ENCODE data around the gene PON3. TPM values are rescaled to one million over a fixed set of nuclear protein-coding genes. Genes with fewer than 3 reads are reported as not detected.

Gene PON3
- total RNA-seq, 1 experiment from 2014 or later: 1.2 TPM

- ATAC-seq (no peak), DNase-seq (ENCODE audit: low read depth, low spot score) (no peak)
- no peak overlapping the region for H3K27ac ChIP-seq (ENCODE audit: low read length)
- H3K27me3 ChIP-seq (ENCODE audit: control insufficient read depth, insufficient read depth, low read length): no peaks in the 10 kb centered on the region
- H3K4me1 ChIP-seq (ENCODE audit: control insufficient read depth, insufficient read depth, low read length): no peaks in the 10 kb centered on the region
- H3K36me3 ChIP-seq (ENCODE audit: control insufficient read depth, insufficient read depth, low read length): no peaks in the 10 kb centered on the region
- H3K4me3 ChIP-seq (ENCODE audit: low read depth in 2 of 2, low read length in 2 of 2): no peak overlapping the region
- TF ChIP-seq CTCF (IDR thresholded peaks at IDR 0.05) (no peak), SIN3A (IDR thresholded peaks at IDR 0.05; ENCODE audit: borderline replicate concordance, insufficient read depth, low read depth, low read length) (no peak), TCF7L2 (IDR thresholded peaks at IDR 0.05; ENCODE audit: low read depth, low read length) (no peak), POLR2AphosphoS5 (IDR thresholded peaks at IDR 0.05; ENCODE audit: low read depth, low read length) (no peak), REST (IDR thresholded peaks at IDR 0.05; ENCODE audit: insufficient read depth in 1 of 2, low read depth in 2 of 2, low read length in 1 of 2) (no peak)
- intact Hi-C loops (cut with micrococcal nuclease; ENCODE audit: unreplicated experiment) (no loop called here), in situ Hi-C loops (cut with HindIII; ENCODE audit: low pct_unique_long_range_greater_than_20kb, low sequenced_read_pairs) (no loop called here)
- no TSS peak for BruUV-seq (replicated peaks)
- CTCF ChIA-PET: no interaction called here
- H3K9me3 ChIP-seq (ENCODE audit: control insufficient read depth, insufficient read depth, low read depth, low read length): no peaks in the 10 kb centered on the region
- POLR2A ChIA-PET: no interaction called here
Measured at GRCh38 chr7:95441042-95441823, 45.1 kb upstream of the PON3 start.

GRCh38 chr7:95440394-95441038 lies 44.3 kb upstream of the PON3 start:
- no peak for TF ChIP-seq POLR2AphosphoS5 (IDR thresholded peaks at IDR 0.05; ENCODE audit: low read depth, low read length)
- intact Hi-C loops (cut with micrococcal nuclease; ENCODE audit: unreplicated experiment): no loop called here
- ChIA-PET POLR2A (no interaction called here), CTCF (no interaction called here)
- H3K36me3 ChIP-seq (ENCODE audit: control insufficient read depth, insufficient read depth, low read length): no peaks in the 10 kb centered on the region
- ATAC-seq (no peak), DNase-seq (ENCODE audit: low read depth, low spot score) (no peak)
- no peak overlapping the region for H3K4me3 ChIP-seq (ENCODE audit: low read depth in 2 of 2, low read length in 2 of 2)
- H3K27me3 ChIP-seq (ENCODE audit: control insufficient read depth, insufficient read depth, low read length): no peaks in the 10 kb centered on the region
- BruUV-seq (replicated peaks): no TSS peak
- in situ Hi-C loops (cut with HindIII; ENCODE audit: low pct_unique_long_range_greater_than_20kb, low sequenced_read_pairs): no loop called here
- no peaks in the 10 kb centered on the region for H3K9me3 ChIP-seq (ENCODE audit: control insufficient read depth, insufficient read depth, low read depth, low read length)
- H3K27ac ChIP-seq (ENCODE audit: low read length): no peak overlapping the region
- no peaks in the 10 kb centered on the region for H3K4me1 ChIP-seq (ENCODE audit: control insufficient read depth, insufficient read depth, low read length)

GRCh38 chr7:95436407-95436806 lies 40.2 kb upstream of the PON3 start:
- H3K27ac ChIP-seq (ENCODE audit: low read length): no peak overlapping the region
- no peak overlapping the region for H3K4me3 ChIP-seq (ENCODE audit: low read depth in 2 of 2, low read length in 2 of 2)
- ChIA-PET POLR2A (interaction anchor here (0.8 kb wide), 1 partner anchor 31 kb away, joined by 3 read pairs; no protein-coding TSS in a partner anchor), CTCF (no interaction called here)
- intact Hi-C loops (cut with micrococcal nuclease; ENCODE audit: unreplicated experiment): no loop called here
- H3K36me3 ChIP-seq (ENCODE audit: control insufficient read depth, insufficient read depth, low read length): no peaks in the 10 kb centered on the region; the same call in 1 of the 2 replicates
- H3K9me3 ChIP-seq (ENCODE audit: control insufficient read depth, insufficient read depth, low read depth, low read length): no peaks in the 10 kb centered on the region
- TF ChIP-seq SIN3A (IDR thresholded peaks at IDR 0.05; ENCODE audit: borderline replicate concordance, insufficient read depth, low read depth, low read length) (no peak), CTCF (IDR thresholded peaks at IDR 0.05) (no peak), REST (IDR thresholded peaks at IDR 0.05; ENCODE audit: insufficient read depth in 1 of 2, low read depth in 2 of 2, low read length in 1 of 2) (no peak), POLR2AphosphoS5 (IDR thresholded peaks at IDR 0.05; ENCODE audit: low read depth, low read length) (no peak), TCF7L2 (IDR thresholded peaks at IDR 0.05; ENCODE audit: low read depth, low read length) (no peak)
- BruUV-seq (replicated peaks): no TSS peak
- in situ Hi-C loops (cut with HindIII; ENCODE audit: low pct_unique_long_range_greater_than_20kb, low sequenced_read_pairs): no loop called here
- ATAC-seq (no peak), DNase-seq (ENCODE audit: low read depth, low spot score) (no peak)
- H3K4me1 ChIP-seq (ENCODE audit: control insufficient read depth, insufficient read depth, low read length): peaks cover 5% of the 10 kb centered on the region; the same call in 1 of the 2 replicates
- no peaks in the 10 kb centered on the region for H3K27me3 ChIP-seq (ENCODE audit: control insufficient read depth, insufficient read depth, low read length)

Data from Panc1 (cell line).